ENCODE measurements around the gene PPP1R3A.
"Not testable (repeated sequence)": the region's sequence is repeated elsewhere in the genome, so short reads cannot be mapped to it uniquely, and the experiment has no call there.

The PPP1R3A gene, protein sequence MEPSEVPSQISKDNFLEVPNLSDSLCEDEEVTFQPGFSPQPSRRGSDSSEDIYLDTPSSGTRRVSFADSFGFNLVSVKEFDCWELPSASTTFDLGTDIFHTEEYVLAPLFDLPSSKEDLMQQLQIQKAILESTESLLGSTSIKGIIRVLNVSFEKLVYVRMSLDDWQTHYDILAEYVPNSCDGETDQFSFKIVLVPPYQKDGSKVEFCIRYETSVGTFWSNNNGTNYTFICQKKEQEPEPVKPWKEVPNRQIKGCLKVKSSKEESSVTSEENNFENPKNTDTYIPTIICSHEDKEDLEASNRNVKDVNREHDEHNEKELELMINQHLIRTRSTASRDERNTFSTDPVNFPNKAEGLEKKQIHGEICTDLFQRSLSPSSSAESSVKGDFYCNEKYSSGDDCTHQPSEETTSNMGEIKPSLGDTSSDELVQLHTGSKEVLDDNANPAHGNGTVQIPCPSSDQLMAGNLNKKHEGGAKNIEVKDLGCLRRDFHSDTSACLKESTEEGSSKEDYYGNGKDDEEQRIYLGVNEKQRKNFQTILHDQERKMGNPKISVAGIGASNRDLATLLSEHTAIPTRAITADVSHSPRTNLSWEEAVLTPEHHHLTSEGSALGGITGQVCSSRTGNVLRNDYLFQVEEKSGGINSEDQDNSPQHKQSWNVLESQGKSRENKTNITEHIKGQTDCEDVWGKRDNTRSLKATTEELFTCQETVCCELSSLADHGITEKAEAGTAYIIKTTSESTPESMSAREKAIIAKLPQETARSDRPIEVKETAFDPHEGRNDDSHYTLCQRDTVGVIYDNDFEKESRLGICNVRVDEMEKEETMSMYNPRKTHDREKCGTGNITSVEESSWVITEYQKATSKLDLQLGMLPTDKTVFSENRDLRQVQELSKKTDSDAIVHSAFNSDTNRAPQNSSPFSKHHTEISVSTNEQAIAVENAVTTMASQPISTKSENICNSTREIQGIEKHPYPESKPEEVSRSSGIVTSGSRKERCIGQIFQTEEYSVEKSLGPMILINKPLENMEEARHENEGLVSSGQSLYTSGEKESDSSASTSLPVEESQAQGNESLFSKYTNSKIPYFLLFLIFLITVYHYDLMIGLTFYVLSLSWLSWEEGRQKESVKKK

GRCh38 chr7:113918946-113919345 lies at the start of gene PPP1R3A:
TSS of gene PPP1R3A (minus strand) at chr7:113919009. CDS start at chr7:113918996, 13 bp downstream.
- no peak for DNase-seq

GRCh38 chr7:113963356-113963755 lies 44.5 kb upstream of the PPP1R3A start:
- no peak for DNase-seq

GRCh38 chr7:113959910-113960309 lies 41.1 kb upstream of the PPP1R3A start:
- no peak for DNase-seq

GRCh38 chr7:113955157-113955556 lies 36.3 kb upstream of the PPP1R3A start:
- no peak for DNase-seq

GRCh38 chr7:113953553-113953952 lies 34.7 kb upstream of the PPP1R3A start:
- DNase-seq = no peak

DNA sequence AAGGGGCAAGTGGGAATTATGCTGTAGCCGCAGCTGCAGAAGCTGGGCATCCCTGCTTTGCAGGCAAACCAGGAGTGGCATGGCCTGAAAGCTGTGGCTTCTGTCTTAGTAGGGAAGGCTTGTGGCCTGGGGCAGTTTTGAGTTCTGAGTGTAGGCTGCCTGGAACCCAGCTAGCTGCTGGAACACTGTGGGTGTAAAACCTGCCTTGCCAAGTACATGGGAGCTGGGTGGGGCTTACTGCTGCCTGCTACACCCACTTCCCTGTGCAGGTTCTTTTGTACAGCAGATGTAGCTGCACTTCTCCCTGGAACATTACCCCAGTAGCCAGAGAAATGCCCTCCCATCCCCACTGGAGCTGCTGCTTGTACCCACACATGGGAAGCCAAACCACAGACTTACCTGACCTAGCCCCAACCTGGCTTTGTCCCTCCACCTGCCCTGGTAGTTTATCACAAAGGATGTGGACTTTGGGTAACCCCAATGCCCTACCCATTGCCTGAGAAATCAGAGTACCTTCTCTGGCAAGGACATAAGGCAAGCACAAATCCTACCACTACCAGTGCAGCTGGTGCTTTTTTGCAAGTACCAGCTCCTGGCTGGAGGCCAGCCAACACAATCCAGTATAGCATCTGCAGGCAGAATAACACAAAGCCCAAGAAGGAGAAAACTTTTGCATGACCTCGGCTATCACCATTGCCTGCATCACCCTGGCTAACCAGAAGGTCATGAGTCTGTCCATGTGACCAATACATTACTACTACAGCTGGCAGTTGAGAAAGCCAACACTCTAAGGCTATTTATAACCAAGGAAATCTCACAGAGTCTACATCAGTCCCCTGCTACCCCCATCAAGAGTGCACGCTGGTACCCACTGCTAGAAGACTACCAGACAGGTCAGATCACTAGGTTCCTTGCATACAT lies 26.5 kb upstream of the PPP1R3A start:
- DNase-seq = no peak

DNA sequence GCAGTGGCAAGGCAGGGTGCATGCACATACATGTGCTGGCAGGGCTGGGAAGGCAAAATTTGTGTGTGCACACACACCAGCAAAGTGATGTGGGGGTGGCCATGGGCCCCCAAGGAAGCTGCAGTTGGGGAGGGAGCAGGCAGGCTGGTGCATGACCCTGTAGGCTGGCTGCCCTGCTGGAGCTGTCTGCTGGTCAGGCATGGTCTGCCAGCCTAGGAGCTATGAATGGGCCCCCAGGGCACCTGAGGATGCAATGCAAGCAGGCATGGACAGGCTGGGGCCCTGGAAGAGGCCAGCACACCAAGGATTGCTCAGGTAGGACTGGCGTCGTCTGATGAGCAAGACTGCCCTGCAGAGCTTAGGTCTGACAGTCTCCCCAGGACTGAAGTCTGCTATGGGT lies 18.2 kb upstream of the PPP1R3A start:
- DNase-seq = no peak

DNA sequence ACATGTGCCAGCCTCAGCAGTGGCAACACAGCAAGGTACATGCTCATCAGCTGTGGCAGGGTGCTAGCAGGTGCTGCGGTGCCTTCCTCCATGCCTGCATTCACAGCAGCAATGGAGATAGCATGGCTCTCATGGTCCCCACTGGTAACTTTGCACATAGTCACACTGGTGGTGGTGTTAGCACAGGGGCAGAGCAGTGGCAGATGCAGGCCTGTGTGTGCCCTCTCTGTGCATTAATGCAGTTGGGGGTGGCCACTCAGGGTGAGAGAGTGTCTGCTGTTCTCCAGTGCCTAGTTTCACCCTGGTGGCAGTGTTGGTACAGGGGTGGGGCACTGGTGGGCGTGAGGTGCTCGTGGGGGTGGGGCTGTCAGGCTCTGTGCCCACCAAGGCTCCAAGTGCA lies 17.7 kb upstream of the PPP1R3A start:
- no peak for DNase-seq

DNA sequence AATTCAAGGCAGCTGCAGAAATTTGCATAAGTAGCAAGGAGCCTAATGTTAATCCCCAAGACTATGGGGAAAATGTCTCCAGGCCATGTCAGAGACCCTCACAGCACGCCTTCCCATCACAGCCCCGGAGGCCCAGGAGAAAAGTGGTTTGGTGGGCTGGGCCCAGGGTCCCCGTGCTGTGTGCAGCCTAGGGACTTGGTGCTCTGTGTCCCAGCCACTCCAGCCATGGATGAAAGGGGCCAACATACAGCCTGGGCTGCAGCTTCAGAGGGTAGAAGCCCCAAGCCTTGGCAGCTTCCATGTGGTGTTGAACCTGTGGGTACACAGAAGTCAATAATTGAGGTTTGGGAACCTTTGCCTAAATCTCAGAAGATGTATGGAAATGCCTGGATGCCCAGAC lies 10.6 kb upstream of the PPP1R3A start:
- DNase-seq = not testable (repeated sequence)

GRCh38 chr7:113928112-113928511 lies 9.3 kb upstream of the PPP1R3A start:
- DNase-seq = no peak

DNA sequence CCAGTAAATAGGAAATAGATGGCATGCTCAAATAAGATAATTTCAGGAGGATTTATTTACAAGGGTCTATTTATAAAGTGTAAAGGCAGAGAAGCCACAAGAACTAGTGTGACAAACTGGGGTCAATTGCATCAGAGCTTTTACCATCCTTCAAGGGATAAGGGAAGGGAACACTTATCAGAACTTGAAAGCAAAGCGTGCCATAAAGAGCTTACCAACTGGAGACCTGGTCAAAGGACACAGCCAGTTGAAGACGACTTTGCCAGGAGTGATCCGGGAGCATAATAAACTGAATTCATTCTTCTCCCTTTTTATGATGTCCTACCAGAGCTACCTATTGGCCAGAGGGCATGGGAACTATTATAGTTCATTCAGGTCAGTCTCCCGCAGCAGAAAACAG lies 3.2 kb upstream of the PPP1R3A start:
- DNase-seq = no peak

- no peak for DNase-seq
Observed at GRCh38 chr7:113921363-113921762, 2.6 kb upstream of the PPP1R3A start.

DNA sequence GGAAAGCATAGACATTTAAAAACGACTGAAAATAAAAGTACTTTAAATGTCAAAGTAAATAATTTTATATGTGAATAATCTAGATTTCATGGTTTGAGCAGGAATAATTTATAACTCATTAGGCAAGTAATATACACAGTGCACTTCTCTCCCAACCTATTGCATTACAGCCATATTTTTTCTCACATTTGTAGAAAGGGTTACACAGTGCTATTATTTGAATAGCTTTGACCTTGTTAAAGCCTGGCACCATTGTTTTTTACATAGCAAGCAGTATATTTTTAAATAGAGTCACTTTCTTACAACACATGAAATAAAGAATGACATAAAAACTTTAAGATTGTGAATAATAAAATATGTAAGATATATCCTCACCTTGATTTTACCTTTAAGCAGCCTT lies 969 bp downstream of the PPP1R3A start:
- no peak for DNase-seq

GRCh38 chr7:113915956-113916355 lies 2.9 kb downstream of the PPP1R3A start:
- DNase-seq = no peak

GRCh38 chr7:113912876-113913275 lies 5.9 kb downstream of the PPP1R3A start:
- no peak for DNase-seq

DNA sequence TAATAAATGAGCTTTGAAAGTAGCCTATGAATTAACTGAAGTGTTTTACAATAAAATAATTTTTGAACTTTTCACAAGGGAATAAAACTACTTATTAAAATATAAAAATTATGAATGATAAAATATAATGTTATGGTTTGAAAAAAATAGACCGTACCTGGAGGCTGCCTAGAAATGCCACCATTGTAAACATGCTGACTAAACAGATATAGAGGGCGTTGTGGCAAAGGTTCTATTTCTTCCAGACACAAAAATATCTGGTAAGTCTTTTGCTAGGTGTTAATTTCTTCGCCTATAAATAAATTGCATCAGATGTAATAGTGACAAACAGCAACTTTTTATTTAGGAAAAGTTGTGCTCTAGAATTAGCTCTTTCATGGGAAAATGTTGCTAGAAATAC lies 11.2 kb downstream of the PPP1R3A start:
- no peak for DNase-seq

- no peak for DNase-seq
Observed at GRCh38 chr7:113904521-113904920, 14.3 kb downstream of the PPP1R3A start.

DNA sequence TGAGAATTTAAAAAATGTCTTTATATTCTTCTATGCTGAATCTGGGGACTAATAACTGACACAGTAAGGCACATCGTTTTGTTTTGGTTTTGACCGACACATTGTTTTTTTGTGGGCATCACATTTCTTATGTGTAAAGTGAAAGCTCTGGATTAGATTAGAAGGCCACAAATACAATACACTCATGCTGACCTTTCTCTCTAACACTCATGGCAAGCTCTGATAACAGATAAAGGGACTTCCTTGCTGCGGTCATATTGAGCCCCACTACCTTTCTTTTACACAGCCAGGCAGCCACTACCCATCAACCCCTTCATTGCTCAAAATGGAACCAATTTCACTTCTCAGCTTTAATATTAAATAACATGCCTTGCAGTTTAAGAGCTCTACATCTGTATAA lies 26.0 kb downstream of the PPP1R3A start:
- DNase-seq = no peak

DNA sequence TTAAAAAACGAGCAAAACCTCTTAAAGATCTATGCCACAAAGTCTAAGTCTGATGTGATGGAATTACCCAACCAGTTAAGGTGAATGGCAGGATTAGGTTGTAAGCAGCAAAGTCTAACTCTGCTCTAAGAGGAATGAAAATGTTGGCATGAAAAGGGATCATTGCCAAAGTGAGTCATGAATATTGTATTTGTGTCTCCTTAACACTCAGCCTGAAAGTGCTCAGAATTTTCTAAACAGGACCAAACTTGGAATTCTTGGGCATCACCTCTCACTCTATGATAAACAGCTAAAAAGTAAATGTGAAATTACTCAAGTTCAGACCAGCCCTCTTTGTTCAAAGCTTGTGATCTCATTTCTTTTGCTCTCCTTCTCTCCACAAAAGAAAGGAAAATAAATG lies 27.0 kb downstream of the PPP1R3A start:
- DNase-seq = no peak

DNA sequence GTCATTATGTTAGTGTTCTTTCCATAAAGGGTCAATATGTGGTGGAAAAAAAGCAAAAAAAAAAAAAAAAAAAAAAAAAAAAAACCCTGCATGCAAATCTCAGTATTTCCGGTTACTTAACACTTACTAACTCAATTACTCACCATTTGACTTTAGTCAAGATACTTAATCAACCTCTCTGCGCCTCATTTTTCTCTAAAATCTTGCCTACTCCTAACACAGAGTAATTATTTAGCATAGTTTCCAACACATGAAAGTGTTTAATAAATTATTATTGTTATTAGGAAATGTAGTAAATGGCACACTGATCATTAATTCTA lies 27.8 kb downstream of the PPP1R3A start:
- no peak for DNase-seq

- DNase-seq = no peak
Observed at GRCh38 chr7:113890331-113891030, 28.3 kb downstream of the PPP1R3A start.

DNA sequence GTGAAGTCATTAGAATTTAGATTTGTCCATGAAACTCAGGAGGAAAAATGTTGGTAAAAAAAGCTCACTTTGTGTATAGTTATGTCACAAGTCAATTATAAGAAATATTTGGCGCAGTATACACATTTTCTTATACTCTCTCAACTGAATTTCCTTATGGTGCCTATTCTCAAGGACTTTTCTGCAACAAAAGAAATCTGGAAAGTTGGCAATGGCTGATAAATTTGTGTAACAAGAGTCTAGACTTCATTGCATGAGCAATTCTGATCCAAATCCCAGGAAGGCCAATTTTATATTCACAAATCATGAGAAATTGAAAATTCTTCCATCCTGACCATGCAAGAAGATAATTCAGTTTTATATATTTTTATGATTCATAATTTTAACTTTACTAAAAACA lies 35.7 kb downstream of the PPP1R3A start:
- DNase-seq = no peak
